Keratinocyte (primary cell): ENCODE data around the gene TMEM242.

ENCODE experiments used
- EZH2 ChIP-seq: IDR thresholded peaks from one replicate; pipeline ENCODE4 v1.6.1; 2012; ENCODE audit warnings: inconsistent platforms, mild to moderate bottlenecking, low read length, moderate library complexity
- TF ChIP-seq, protein P1 (sequence below), 3 experiments: IDR thresholded peaks in 1 of 3; conservative IDR thresholded peaks in 1 of 3; optimal IDR thresholded peaks in 1 of 3; 2 replicates in 2 of 3; 3 replicates in 1 of 3; pipeline versions ENCODE3 to v1.5.1; 2011; ENCODE audit warnings: low read length in 3 of 3, mild to moderate bottlenecking in 3 of 3, moderate library complexity in 2 of 3, control low read depth in 1 of 3, inconsistent platforms in 1 of 3; ENCODE audit not compliant: insufficient read depth in 2 of 3; ENCODE audit errors: extremely low read depth in 1 of 3

DNA sequence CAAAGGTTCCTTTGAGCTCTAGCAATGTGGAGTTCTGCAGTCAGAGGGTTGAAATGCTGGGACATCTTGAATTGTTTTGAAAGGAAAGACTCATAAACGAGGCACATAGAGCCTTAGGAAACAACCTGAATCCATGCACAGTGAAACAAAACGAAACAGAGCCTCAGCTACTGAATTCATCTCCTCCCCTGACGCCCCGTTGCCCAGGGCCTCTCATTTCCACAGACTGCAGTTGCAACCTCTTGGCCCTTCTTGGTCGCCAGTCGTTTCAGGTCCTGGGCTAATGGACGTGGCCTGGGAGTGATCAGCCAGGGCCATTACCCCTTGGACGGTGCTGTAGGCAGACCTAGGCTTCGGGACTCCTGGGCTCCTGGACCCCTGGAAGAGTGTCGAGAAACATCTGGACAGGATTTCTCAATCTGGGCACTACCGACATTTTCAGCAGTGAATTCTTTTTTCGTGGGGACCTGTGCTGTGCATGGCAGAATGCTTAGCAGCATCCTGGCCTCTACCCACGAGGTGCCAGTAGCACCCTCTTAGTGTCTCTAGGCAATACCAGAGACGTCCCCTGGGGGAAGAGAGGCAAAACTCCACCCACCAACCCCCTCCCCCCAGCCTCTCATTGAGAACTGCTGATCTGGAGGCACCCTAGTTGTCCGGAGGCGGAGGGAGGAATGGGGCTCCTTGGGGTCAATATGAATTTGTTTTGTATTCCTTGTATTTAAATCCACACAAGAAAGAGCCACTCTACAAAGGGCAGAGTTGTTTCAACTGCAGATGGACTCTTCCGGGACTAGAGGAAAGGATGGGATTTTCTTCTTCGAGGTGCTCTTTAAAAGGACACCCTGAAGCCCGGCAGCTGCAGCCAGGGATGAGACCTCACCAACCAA lies 50.2 kb downstream of the TMEM242 start:
- TF ChIP-seq, protein P1, sequence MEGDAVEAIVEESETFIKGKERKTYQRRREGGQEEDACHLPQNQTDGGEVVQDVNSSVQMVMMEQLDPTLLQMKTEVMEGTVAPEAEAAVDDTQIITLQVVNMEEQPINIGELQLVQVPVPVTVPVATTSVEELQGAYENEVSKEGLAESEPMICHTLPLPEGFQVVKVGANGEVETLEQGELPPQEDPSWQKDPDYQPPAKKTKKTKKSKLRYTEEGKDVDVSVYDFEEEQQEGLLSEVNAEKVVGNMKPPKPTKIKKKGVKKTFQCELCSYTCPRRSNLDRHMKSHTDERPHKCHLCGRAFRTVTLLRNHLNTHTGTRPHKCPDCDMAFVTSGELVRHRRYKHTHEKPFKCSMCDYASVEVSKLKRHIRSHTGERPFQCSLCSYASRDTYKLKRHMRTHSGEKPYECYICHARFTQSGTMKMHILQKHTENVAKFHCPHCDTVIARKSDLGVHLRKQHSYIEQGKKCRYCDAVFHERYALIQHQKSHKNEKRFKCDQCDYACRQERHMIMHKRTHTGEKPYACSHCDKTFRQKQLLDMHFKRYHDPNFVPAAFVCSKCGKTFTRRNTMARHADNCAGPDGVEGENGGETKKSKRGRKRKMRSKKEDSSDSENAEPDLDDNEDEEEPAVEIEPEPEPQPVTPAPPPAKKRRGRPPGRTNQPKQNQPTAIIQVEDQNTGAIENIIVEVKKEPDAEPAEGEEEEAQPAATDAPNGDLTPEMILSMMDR (optimal IDR thresholded peaks at IDR 0.05 in 1 of 3, IDR thresholded peaks at IDR 0.05 in 1 of 3, conservative IDR thresholded peaks at IDR 0.05 in 1 of 3; ENCODE audit: extremely low read depth in 1 of 3, insufficient read depth in 2 of 3, low read length in 3 of 3) = no peak
- TF ChIP-seq EZH2 = no peak
